WTC11 (cell line): Measurements from ENCODE around the gene SLC25A19.

Experiments used
- RELA ChIP-seq: sonication (generic); formaldehyde crosslinking; IDR thresholded peaks from 2 replicates; pipeline ENCODE4 v1.8.1; 2022; ENCODE audit warnings: missing genetic modification reagents, mild to moderate bottlenecking, borderline replicate concordance
- TF ChIP-seq, protein P1 (sequence below): fragments of 200-600 bp; IDR thresholded peaks from 2 replicates; pipeline ENCODE4 v1.8.0; 2022; ENCODE audit warnings: antibody characterized with exemption
- TF ChIP-seq, protein P2 (sequence below): sonication (generic); formaldehyde crosslinking; IDR thresholded peaks from 2 replicates; pipeline ENCODE4 v1.8.0; 2022; ENCODE audit warnings: mild to moderate bottlenecking, missing genetic modification reagents

DNA sequence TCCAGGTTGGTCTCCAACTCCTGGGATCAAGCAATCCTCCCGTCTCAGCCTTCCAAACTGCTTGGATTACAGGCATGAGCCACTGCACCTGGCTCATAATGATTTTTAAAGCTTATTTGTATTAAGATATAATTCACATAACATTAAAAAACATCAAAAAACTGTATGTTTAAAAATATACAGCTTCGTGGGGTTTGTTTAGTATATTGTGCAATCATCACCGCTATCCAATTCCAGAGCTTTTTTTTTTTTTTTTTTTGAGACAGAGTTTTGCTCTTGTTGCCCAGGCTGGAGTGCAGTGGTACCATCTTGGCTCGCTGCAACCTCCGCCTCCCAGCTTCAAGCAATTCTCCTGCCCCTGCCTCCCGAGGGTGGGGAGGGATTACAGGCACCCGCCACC is 11.0 kb upstream of the SLC25A19 start:
- TF ChIP-seq, protein P1, sequence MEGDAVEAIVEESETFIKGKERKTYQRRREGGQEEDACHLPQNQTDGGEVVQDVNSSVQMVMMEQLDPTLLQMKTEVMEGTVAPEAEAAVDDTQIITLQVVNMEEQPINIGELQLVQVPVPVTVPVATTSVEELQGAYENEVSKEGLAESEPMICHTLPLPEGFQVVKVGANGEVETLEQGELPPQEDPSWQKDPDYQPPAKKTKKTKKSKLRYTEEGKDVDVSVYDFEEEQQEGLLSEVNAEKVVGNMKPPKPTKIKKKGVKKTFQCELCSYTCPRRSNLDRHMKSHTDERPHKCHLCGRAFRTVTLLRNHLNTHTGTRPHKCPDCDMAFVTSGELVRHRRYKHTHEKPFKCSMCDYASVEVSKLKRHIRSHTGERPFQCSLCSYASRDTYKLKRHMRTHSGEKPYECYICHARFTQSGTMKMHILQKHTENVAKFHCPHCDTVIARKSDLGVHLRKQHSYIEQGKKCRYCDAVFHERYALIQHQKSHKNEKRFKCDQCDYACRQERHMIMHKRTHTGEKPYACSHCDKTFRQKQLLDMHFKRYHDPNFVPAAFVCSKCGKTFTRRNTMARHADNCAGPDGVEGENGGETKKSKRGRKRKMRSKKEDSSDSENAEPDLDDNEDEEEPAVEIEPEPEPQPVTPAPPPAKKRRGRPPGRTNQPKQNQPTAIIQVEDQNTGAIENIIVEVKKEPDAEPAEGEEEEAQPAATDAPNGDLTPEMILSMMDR = no peak
- TF ChIP-seq RELA (CRISPR knock-in tag) = no peak
- TF ChIP-seq, protein P2, sequence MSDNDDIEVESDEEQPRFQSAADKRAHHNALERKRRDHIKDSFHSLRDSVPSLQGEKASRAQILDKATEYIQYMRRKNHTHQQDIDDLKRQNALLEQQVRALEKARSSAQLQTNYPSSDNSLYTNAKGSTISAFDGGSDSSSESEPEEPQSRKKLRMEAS (CRISPR knock-in tag) = no peak
